ENCODE data around the gene SPATS2. TPM values are rescaled to one million over a fixed set of nuclear protein-coding genes. Genes with fewer than 3 reads are reported as not detected.
A peak's percentile ranks its signal among the peaks of the same experiment; 100 is the strongest.

Gene SPATS2
- total and polyA plus RNA-seq, 2 donors from 2014 or later: 10.0 to 23.7 TPM

- Histone ChIP-seq H3K4me3 (ENCODE audit: low read length in 3 of 3) (no peak overlapping the region), H3K27ac (ENCODE audit: low read depth in 2 of 2, low read length in 2 of 2) (no peak overlapping the region), H3K27me3 (ENCODE audit: control insufficient read depth, insufficient read depth, low read length) (no peaks in the 10 kb centered on the region), H3K4me1 (ENCODE audit: control insufficient read depth in 2 of 3, insufficient read depth in 2 of 3, low read depth in 1 of 3, low read length in 3 of 3) (peaks cover 0 to 15% (median 14%) of the 10 kb centered on the region in 3 donors), H3K9me3 (ENCODE audit: control insufficient read depth in 2 of 3, insufficient read depth in 1 of 3, low read length in 3 of 3) (no peaks in the 10 kb centered on the region), H3K9ac (ENCODE audit: low read length in 3 of 3) (no peak overlapping the region), H3K36me3 (ENCODE audit: control insufficient read depth in 2 of 3, insufficient read depth in 3 of 3, low read length in 3 of 3) (peaks cover 3 to 51% (median 38%) of the 10 kb centered on the region in 3 donors)
- intact Hi-C loops (cut with DNase I): no loop called here
- no peak for FAIRE-seq
- peak in 1 of 5 donors; percentile 55 for DNase-seq
- no peak for TF ChIP-seq CTCF (IDR thresholded peaks at IDR 0.05; ENCODE audit: borderline replicate concordance, extremely low read depth, insufficient read depth)
Observed at GRCh38 chr12:49559011-49559675, 191.9 kb downstream of the SPATS2 start.

- Histone ChIP-seq H3K4me3 (ENCODE audit: low read length in 3 of 3) (no peak overlapping the region), H3K9me3 (ENCODE audit: control insufficient read depth in 2 of 3, insufficient read depth in 1 of 3, low read length in 3 of 3) (no peaks in the 10 kb centered on the region), H3K27me3 (ENCODE audit: control insufficient read depth, insufficient read depth, low read length) (no peaks in the 10 kb centered on the region), H3K9ac (ENCODE audit: low read length in 3 of 3) (no peak overlapping the region), H3K4me1 (ENCODE audit: control insufficient read depth in 2 of 3, insufficient read depth in 2 of 3, low read depth in 1 of 3, low read length in 3 of 3) (peaks cover 0 to 15% (median 14%) of the 10 kb centered on the region in 3 donors), H3K27ac (ENCODE audit: low read depth in 2 of 2, low read length in 2 of 2) (no peak overlapping the region), H3K36me3 (ENCODE audit: control insufficient read depth in 2 of 3, insufficient read depth in 3 of 3, low read length in 3 of 3) (peaks cover 3 to 62% (median 41%) of the 10 kb centered on the region in 3 donors)
- peak in 1 of 5 donors; percentile 39 for DNase-seq
- FAIRE-seq: no peak
- TF ChIP-seq CTCF (IDR thresholded peaks at IDR 0.05; ENCODE audit: borderline replicate concordance, extremely low read depth, insufficient read depth): no peak
- intact Hi-C loops (cut with DNase I): no loop called here
Observed at GRCh38 chr12:49560695-49561094, 193.4 kb downstream of the SPATS2 start.

- DNase-seq: no peak
- Histone ChIP-seq H3K9me3 (ENCODE audit: control insufficient read depth in 2 of 3, insufficient read depth in 1 of 3, low read length in 3 of 3) (no peaks in the 10 kb centered on the region), H3K4me1 (ENCODE audit: control insufficient read depth in 2 of 3, insufficient read depth in 2 of 3, low read depth in 1 of 3, low read length in 3 of 3) (peaks cover 0 to 15% (median 7%) of the 10 kb centered on the region in 3 donors), H3K27me3 (ENCODE audit: control insufficient read depth, insufficient read depth, low read length) (no peaks in the 10 kb centered on the region), H3K4me3 (ENCODE audit: low read length in 3 of 3) (no peak overlapping the region), H3K36me3 (ENCODE audit: control insufficient read depth in 2 of 3, insufficient read depth in 3 of 3, low read length in 3 of 3) (peaks cover 3 to 62% (median 43%) of the 10 kb centered on the region in 3 donors), H3K9ac (ENCODE audit: low read length in 3 of 3) (no peak overlapping the region), H3K27ac (ENCODE audit: low read depth in 2 of 2, low read length in 2 of 2) (no peak overlapping the region)
- intact Hi-C loops (cut with DNase I): no loop called here
- TF ChIP-seq CTCF (IDR thresholded peaks at IDR 0.05; ENCODE audit: borderline replicate concordance, extremely low read depth, insufficient read depth): no peak
- FAIRE-seq: no peak
Observed at GRCh38 chr12:49562233-49562632, 195.0 kb downstream of the SPATS2 start.

Data from kidney (tissue), 14 donors.